RWPE2 (cell line): ENCODE results near the gene FAXDC2.

Experiments used
- ATAC-seq: fragments of 200-7000 bp; cut with Tn5 transposase; 3 replicates; pipeline ENCODE4 v1.9.1; 2021; ENCODE audit warnings: low read depth
- DNase-seq: peaks from one replicate; pipeline ENCODE4 v3.0.0-alpha.2; 2020; ENCODE audit warnings: low spot score
- H3K27ac ChIP-seq: fragments of 450-650 bp; 2 replicates; pipeline ENCODE4 v1.5.1; 2017; ENCODE audit warnings: mild to moderate bottlenecking; ENCODE audit not compliant: poor library complexity, severe bottlenecking
- H3K27me3 ChIP-seq: fragments of 250-450 bp; sonication (Bioruptor Pico); 2 replicates; pipeline ENCODE4 v1.5.1; 2021; ENCODE audit warnings: mild to moderate bottlenecking, moderate library complexity; ENCODE audit not compliant: insufficient read depth, poor library complexity, severe bottlenecking
- H3K36me3 ChIP-seq: fragments of 250-450 bp; sonication (Bioruptor Pico); 2 replicates; pipeline ENCODE4 v1.5.1; 2020; ENCODE audit warnings: low read depth, mild to moderate bottlenecking, moderate library complexity
- H3K4me1 ChIP-seq: fragments of 250-450 bp; sonication (Bioruptor Pico); 2 replicates; pipeline ENCODE4 v1.5.1; 2021; ENCODE audit warnings: mild to moderate bottlenecking, moderate library complexity; ENCODE audit not compliant: insufficient read depth, poor library complexity, severe bottlenecking
- H3K4me3 ChIP-seq: fragments of 250-450 bp; sonication (Bioruptor Pico); 2 replicates; pipeline ENCODE4 v1.5.1; 2021; ENCODE audit warnings: mild to moderate bottlenecking, moderate library complexity; ENCODE audit not compliant: severe bottlenecking
- H3K9me3 ChIP-seq: fragments of 250-450 bp; sonication (Bioruptor Pico); 2 replicates; pipeline ENCODE4 v1.5.1; 2021; ENCODE audit warnings: mild to moderate bottlenecking, moderate library complexity; ENCODE audit not compliant: severe bottlenecking
- CTCF ChIP-seq: fragments of 450-650 bp; IDR thresholded peaks from one replicate; pipeline ENCODE4 v1.5.1; 2017; ENCODE audit warnings: mild to moderate bottlenecking, moderate library complexity; ENCODE audit not compliant: poor library complexity, severe bottlenecking

The FAXDC2 gene

GRCh38 chr5:154818471-154819116 lies 31.8 kb downstream of the FAXDC2 start:
- no peaks in the 10 kb centered on the region for H3K4me1 ChIP-seq
- no peak overlapping the region for H3K4me3 ChIP-seq
- peaks cover 74% of the 10 kb centered on the region for H3K36me3 ChIP-seq
- no peak overlapping the region for H3K27ac ChIP-seq
- no peaks in the 10 kb centered on the region for H3K9me3 ChIP-seq
- TF ChIP-seq CTCF: no peak
- ATAC-seq (no peak), DNase-seq (no peak)
- H3K27me3 ChIP-seq: no peaks in the 10 kb centered on the region

GRCh38 chr5:154817815-154818214 lies 32.6 kb downstream of the FAXDC2 start:
- Histone ChIP-seq H3K36me3 (peaks cover 76% of the 10 kb centered on the region), H3K9me3 (no peaks in the 10 kb centered on the region), H3K4me1 (no peaks in the 10 kb centered on the region), H3K27ac (no peak overlapping the region), H3K4me3 (no peak overlapping the region), H3K27me3 (no peaks in the 10 kb centered on the region)
- DNase-seq (no peak), ATAC-seq (no peak)
- no peak for TF ChIP-seq CTCF

- H3K27me3 ChIP-seq: no peaks in the 10 kb centered on the region
- DNase-seq: no peak
- ATAC-seq: no peak
- H3K4me3 ChIP-seq: no peak overlapping the region
- no peak for TF ChIP-seq CTCF
- H3K9me3 ChIP-seq: no peaks in the 10 kb centered on the region
- H3K36me3 ChIP-seq: peaks cover 78% of the 10 kb centered on the region
- no peaks in the 10 kb centered on the region for H3K4me1 ChIP-seq
- no peak overlapping the region for H3K27ac ChIP-seq
These were observed 33.4 kb downstream of the FAXDC2 start for GRCh38 chr5:154816891-154817492.

- H3K4me3 ChIP-seq: no peak overlapping the region
- ATAC-seq: no peak; the same call in 2 of the 3 replicates
- peaks cover 88% of the 10 kb centered on the region for H3K36me3 ChIP-seq
- H3K9me3 ChIP-seq: no peaks in the 10 kb centered on the region
- TF ChIP-seq CTCF: no peak
- no peak overlapping the region for H3K27ac ChIP-seq
- no peak for DNase-seq
- H3K4me1 ChIP-seq: no peaks in the 10 kb centered on the region
- H3K27me3 ChIP-seq: no peaks in the 10 kb centered on the region
These were observed 34.6 kb downstream of the FAXDC2 start for GRCh38 chr5:154815684-154816247.

- TF ChIP-seq CTCF: no peak
- H3K27me3 ChIP-seq: no peaks in the 10 kb centered on the region
- no peak overlapping the region for H3K4me3 ChIP-seq
- no peaks in the 10 kb centered on the region for H3K9me3 ChIP-seq
- no peak for ATAC-seq
- no peak overlapping the region for H3K27ac ChIP-seq
- DNase-seq: no peak
- H3K4me1 ChIP-seq: no peaks in the 10 kb centered on the region
- peaks cover 92% of the 10 kb centered on the region for H3K36me3 ChIP-seq
These were observed 35.4 kb downstream of the FAXDC2 start for GRCh38 chr5:154815025-154815424.
